Measurements from ENCODE around the gene STAMBP.
"Not testable (repeated sequence)": the region's sequence is repeated elsewhere in the genome, so short reads cannot be mapped to it uniquely, and the experiment has no call there.

Gene STAMBP

DNA sequence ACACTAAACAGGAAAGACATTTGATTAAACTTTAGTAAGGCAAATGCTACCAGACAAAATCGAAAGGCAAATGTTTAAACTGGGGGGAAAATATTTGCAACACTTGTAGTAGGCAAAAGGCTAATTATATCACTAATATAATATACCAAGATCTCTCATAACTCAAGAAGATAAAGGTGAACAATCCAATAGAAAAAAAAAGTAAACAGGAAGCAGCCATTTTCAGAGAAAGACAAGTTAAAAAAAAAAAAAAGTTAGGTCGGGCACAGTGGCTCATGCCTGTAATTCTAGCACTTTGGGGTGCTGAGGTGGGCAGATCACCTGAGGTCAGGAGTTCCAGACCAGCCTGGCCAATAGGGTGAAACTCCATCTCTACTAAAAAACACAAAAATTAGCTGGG, 59.6 kb downstream of the STAMBP start:
- no peak for DNase-seq

DNA sequence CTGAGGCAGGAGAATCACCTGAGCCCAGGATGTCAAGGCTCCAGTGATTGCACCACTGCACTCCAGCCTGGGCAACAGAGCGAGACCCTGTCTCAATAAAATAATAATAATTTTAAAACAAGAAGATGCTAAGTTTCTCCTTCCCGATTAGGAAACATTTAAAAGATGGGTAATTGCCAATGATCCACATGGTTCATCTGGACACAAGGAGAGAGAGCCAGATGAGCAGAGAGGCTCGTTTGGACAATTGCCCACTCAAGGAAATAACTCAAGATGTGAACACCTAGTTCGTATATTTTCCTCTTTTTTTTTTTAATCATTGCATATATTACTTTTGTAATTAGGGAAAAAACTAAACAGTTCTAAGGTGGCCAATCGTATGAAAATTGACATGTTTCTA, 60.4 kb downstream of the STAMBP start:
- DNase-seq, result no peak

DNA sequence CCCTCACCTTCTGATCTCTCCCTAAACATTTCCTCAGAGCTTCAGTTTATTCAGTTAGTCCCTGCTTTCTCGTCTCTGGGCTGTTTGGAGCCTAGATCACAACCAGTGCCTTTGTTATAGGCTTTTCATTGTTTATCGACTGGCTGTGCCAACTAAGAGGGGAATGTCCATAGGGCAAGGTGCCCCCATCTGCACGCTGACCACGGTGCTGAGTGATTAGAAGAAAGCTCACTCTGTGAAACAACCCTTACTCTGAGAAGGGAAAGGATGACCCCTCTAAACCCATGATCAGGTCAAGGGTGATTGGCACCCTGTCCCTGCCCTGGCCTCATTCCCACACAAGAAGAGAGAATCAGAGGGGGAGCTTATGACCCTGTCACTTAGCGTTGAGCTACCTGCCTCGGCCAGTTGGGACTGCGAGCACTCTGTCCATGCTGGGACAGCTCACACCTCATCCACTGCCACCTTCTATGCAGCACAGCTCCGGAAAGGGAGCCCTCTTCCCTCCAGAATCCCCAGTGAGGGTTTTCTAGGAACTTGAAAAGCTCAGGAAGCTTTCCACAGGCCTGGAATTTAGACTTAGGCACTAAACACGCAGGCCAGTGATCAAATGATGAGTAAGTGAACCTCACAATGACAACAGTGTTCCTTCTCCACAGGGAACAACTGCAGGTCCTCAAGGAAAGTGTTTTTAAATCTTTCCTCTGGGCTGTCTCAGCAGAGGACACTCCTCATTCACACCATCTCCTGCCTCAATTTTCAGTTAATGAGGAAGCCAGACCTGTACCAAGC, 61.7 kb downstream of the STAMBP start:
- DNase-seq, result no peak

DNA sequence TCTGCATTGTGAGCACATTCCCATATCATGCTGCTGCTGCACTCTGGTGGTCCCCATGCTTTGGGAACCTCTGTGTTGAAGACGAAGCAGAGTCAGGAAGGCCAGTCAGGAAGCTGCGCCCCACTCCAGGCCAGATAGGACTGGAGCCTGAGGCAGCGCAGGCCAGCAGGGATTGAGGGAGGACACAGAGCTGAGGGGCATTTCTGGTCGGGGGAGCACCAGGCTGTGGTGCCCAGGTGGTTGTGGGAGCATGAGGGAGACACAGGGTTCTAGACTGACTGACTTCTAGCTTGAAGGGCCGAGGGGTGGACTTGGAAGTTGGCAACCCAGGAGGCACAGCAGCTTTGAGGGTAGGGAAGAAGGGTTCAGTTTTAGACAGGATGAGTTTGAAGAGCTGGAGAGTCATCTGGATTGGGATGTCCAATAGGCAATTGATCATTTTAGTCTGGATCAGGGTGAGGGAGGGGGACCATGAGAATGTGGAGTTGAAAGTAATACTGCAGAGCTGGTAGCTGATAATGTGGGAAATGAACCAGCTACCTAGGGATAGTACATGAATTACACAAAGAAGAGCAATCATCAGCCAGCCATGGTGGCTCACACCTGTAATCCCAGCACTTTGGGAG, 62.6 kb downstream of the STAMBP start:
- DNase-seq, result no peak

DNA sequence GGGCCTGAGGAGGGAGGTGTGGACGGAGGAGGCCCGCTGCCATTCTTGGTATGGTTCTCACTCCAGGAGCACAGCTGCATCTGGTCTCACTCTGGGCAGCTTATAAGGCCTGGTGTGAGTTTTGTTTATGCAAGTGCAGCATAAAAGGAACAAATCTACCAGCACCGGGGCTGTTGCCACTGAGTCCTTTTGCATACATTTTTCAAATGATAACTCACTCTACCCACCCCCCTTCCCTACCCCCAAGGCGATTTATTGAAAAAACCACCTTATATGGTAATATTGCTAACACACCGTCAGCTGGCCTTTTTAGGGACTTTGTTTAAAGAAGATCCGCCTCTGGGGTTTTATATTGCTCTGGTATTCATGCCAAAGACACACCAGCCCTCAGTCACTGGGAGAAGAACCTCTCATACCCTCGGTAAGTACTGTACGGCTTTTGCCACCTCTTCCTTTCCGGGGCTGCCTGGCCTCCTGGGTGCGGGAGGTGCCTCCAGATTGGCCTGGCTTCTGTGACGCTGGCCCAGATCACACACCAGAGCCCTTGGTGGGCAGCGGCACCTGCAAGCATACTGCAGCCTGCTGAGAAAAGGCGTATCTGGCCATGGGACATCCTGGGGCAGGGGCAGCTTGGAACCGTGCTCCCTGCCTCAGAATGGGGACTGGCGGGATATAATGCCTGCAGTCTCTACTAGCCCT, 64.0 kb downstream of the STAMBP start, which contains the start of gene ACTG2:
ACTG2 (plus strand) TSS at position 378 of the 699 bp plus-strand sequence. CDS start 8,304 bp downstream, outside the sequence.
- DNase-seq, result no peak

DNA sequence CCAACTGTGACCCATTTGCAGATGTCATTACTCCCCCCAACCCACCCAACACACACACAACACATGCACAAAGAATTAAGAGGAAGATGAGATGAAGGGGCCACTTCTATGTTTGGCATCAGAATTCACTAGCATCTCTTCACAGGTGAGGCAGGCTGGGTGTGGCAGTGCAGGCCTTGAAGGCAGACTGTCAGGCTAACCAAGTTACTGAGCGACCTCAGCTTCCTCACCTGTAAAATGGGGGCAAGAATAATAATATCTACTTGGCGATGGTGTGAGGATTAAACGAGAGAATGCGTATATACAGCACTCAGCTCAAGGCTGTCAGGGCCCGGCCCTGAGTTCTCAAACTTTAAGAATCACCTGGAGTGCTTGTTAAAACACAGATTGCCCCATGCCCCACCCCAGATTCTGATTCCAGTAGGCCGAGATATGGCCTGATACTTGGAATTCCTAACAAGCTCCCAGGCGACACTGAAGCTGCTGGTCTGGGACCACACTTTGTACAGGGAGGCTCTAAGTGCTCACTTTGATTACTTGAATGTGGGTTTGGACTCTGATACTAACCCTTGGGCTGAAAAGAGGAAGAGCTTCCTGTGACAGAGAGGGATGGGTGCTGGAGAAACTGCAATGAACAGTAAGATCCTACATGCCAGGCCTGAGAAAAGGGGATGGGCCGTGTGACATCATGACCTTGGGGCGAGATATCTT, 65.2 kb downstream of the STAMBP start:
- no peak for DNase-seq

DNA sequence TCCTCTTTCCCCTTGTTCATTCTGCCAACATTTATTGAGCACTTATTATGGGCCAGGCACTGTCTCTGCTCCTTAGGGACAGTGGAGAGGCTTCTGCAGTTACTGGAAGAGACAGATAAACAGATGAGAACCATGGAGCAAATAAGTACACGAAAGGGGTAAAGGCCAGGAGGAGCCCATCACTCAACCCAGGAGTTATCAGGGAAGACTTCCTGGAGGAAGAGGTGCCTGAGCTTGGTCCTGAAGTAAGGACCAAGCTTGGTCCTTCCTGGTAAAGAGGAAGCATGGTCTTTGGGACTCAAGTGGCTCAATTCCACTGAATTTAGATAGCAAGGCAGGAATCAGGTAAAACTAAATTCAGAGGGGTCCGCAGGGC, 65.7 kb downstream of the STAMBP start:
- no peak for DNase-seq

DNA sequence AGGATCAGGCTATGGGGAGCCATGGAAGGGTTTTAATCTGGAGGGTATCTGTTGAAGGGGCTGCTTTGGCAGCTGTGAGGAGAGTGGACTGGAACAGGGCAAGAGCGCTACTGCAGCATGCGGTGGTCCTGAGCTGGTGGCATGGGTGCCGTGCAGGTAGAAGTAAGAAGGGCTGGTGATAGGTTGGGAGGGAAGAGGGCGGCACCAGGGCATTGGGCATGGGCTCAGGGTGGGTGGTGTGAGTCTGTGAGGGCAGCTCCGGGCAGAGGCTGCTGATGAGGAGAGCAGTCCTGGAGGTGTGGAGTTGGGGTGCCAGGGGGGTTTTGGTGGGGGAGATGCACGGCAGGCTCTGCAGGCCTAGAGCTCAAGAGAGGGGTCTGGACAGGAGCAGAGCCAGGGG, 66.1 kb downstream of the STAMBP start:
- DNase-seq, result no peak

DNA sequence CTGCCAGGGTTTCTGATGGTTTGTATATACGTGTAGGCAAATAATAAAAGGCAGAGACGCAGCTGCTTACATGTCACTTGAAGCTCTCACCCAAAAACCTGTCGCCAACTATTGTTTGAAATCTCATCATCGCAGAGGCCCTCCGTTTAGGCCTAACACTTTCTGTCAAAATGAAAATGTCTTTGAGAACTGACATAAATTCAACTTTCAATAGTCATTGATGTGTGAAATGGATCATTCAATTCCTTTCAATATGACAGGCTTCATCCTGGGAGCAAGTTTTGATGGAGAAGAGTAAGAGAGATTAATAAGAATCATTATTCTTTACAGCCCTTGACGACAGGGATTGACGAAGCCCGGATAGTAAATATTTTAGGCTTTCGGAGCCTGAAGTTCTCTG, 66.7 kb downstream of the STAMBP start:
- peak; percentile 49 for DNase-seq

DNA sequence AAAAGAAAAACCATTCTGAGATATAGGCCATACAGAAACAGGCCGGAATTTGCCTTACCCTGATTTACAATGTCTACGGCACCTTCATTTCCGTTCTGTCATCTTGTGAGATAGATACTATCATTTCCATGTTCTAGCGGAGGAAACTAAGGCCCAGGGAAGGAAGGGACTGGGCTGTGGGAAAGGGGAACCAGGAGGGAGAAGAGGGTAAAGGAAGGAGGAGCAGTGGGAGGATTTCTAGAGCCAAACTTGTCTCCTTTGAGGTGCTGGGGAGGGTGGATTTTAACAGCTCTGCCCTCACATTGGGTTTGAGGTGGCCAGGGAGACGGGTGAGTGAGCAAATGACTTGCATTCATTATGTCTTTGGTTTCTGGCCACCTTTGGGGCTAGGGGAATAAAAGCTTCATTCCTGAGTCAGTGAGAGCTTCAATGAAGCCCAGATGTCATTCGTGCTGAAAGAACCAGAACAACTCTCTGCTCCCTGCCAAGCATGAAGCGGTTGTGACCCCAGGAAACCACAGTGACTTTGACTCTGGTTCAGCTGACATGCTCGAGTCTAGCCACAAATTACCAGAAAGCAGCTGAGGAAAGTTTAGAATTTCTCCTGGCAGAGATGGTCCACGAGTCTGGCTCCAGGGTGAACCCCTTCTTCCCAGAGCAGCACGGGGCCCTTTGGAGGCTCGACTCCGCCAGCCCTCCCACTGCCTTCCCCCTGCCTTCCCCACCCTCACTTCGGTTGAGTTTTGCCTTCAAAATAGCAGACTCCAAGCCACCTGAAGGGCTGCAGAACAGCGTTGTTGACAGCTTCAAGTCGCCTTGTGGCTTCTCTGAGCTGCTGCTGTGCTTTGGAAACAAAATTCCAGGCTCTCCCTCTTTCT, 67.8 kb downstream of the STAMBP start:
- DNase-seq, result peak; percentile 68

DNA sequence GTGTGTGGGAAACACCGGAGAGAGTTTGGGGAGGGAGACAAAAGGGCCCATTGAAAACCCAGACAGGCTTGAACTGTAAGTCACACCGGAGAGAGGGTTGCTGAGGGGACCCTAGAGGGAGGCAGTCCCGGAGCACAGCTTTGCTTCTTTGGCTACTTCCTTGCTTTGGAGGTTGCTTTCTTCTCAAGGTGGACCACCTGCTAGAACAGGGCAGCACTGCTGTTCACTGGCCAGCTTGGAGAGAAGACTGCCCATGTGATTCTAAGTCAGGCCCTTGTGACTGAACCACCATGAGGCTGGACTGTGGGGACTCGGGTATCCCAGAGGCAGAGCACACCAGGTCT, 68.5 kb downstream of the STAMBP start:
- no peak for DNase-seq

DNA sequence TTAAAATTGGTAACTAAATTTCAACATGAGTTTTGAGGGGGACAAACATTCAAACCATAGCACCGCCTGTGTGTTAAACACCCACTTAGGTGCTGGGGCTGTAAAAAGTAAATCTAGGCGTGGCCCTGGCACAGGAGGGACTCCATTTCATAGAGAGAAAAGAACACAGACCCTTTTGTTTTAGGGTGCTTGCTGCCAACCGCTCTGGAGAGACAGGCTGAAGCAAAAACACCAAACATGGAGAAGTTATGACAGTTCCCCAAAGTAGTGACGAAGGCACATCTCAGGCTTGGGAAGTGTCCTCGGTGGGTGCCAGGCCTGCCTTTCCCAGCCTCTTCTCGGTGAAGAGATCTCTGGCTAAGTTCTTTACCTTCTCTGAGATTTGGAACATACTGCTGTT, 69.2 kb downstream of the STAMBP start:
- DNase-seq, result no peak

DNA sequence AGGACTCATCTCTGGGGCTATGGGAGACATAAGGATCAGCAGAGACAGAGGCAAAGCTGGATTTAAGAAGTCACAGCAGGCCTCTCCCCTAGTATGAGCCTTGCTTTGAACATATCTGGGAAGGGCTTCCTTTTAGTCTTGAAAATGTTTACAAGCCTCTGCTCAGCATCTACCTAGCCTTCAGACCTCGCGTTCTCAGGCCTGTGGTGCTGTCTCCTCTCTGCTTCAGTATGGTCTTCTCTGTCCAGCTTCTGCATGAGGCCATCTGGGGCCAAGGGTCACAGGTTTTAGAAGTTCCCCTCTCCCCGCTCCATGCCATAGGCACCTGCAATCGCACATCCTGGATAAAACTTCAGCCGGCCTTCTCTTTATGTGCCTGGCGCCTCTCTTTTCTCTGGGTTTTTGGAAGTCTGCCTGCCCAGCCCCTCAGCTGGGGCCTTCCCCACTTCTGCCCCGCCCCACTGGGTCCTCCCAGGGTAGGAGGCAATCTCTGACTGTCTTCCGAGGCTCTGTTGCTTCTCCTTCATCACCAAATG, 71.1 kb downstream of the STAMBP start:
- DNase-seq, result no peak

DNA sequence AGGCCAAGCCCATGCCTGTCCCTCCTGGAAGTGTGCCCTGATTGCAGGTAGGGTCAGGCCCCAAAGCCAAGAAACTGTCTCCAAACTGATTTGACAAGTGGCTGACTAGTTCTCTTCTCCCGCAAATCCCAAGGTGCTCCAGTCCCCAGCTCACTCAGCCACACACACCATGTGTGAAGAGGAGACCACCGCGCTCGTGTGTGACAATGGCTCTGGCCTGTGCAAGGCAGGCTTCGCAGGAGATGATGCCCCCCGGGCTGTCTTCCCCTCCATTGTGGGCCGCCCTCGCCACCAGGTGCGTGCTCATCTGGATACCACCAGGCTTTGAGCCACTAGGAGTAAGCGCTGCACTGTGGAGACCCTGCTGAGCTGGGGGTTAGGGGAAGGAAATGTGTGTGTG, 72.4 kb downstream of the STAMBP start:
- DNase-seq, result no peak

DNA sequence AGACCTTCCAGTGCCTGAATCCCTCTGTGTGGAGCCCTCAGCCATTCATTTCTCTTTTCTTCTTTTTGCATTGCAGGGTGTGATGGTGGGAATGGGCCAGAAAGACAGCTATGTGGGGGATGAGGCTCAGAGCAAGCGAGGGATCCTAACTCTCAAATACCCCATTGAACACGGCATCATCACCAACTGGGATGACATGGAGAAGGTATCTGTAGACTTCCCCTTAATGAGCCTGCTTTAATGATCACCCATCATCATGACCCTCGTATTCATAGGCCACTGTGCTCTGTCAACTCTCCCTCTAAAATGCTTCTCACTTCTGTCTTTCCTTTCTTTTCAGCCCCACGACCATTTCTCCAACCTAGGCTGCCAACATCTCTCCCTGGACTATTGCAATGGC, 73.5 kb downstream of the STAMBP start:
- no peak for DNase-seq

DNA sequence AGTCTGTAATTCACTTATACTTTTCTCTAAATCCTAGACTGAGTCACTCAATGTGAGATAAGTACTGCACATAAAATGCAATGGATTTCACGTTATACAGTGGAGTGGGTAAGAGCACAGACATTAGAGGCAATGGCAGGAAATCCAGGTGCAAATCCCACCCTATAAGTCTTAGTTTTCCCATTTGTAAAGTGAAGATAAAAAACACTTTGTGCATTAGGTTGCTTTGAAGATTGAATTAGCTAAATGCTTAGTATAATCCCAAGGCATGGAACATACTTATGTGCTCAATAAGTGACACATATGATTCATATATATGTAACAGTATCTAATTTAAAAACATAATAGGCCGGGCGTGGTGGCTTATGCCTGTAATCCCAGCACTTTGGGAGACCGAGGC, 74.6 kb downstream of the STAMBP start:
- no peak for DNase-seq

DNA sequence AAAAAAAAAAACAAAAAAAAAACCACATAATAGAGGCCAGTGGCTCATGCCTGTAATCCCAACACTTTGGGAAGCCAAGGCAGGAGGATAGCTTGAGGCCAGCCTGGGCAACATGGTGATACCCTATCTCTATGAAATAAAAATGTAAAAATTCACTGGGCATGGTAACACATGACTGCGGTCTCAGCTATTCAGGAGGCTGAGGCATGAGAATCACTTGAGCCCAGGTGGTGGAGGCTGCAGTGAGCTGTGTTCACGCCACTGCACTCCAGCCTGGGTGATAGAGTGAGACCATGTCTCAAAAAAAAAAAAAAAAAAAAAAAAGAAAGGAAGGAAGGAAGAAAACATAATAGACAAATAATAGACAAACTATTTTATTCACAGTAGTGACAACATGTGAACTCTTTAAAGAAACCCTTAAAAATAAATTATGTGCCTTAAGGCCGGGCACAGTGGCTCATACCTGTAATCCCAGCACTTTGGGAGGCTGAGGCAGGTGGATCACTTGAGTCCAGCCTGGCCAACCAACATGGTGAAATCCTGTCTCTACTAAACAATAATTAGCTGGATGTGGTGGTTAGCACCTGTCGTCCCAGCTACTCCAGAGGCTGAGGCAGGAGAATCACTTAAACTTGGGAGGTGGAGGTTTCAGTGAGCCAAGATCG, 75.3 kb downstream of the STAMBP start:
- DNase-seq, result not testable (repeated sequence)

DNA sequence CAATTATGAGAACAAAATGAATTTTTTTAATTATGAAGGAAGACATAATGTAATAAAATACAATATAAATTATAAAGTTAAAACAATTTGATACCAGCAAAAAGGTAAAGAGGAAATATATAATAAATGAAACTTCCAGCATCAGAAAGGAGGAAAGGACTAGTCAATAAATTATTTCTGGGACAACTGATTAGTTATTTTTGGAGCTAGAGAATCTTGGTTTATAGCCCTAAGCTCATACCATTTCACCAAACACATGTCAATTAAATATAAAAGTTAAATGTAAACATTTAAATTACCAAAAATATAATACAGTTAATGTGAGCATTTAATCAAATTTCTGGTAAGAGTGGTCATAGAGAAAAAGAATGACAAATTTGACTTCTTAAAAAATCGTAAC, 76.2 kb downstream of the STAMBP start:
- DNase-seq, result no peak

DNA sequence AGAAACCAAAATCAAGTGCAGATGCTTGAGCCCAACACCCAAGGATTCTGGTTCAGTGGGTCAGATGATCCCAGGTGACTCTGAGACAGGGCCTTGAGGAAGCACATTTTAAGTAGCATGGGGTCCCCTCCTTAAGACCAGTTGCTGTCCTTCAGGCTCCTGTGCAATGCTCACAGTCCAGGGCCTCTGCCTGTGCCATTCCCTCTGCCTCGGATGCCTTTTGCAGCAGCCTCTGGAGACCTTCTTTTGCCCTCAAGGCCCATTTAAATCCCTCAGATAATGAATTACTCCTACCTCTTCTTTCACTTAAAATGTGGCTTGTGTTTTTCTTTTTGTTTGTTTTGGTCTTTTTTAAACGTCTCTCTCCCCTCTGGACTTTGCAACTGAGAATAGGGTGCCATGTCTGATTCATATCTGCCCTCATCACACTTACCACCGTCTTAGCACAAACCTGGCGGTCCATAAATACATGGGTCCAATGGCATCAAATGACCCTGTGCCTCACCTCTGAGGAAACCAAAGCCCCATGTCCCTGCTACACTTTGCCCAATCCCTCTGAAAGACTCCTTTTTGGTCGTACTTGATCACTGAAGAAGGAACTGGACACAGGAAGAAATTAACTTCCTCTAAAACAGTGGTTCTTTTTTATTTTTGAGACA, 78.2 kb downstream of the STAMBP start:
- DNase-seq, result no peak

DNA sequence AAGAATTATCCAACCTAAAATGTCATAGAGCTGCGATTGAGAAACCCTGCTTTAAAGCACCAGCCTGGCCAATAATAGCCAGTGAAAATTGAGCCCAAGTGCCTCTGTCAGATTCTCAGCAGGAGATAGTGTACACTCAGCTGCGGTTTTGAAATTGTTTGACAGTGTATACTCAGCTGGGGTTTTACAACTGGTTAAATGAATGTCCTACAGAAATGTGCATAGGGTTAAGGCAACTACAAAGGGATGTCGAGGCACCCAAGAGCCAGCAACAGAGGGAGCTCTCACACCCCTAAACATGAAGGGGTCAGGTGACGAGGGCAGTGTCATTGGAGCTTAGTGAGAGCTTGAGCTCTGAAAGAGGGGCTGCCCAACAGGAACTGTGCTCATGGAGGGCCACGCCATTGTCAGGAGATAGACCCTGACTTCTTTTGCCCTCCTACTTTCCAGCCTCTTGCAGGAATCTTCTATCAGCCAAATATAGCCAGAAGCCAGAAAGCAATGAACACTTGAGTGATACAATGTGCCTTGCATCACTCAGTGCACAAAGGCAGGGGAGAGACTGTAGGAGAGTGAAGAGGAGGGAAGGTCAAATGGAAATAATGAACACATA, 79.2 kb downstream of the STAMBP start:
- peak; percentile 51 for DNase-seq

Data from activated CD4-positive, alpha-beta T cell treated with anti-CD3 and anti-CD28 coated beads, Interleukin-2, Interleukin-6, amounts not matched to agents 100 ng/mL and 50 ng/mL, durations not matched to agents 16 hours and 8 hours (primary cell).